NOMO-1 treated with DMSO at 0.1 percent for 48 hours (cell line): ENCODE measurements around the gene SLC26A11.
"Not testable (repeated sequence)": the region's sequence is repeated elsewhere in the genome, so short reads cannot be mapped to it uniquely, and the experiment has no call there.

ENCODE experiments used
- DNase-seq: peaks from one replicate; lab custom pipeline; 2025; ENCODE audit not compliant: unreplicated experiment; lab: John Stamatoyannopoulos, UW

Gene SLC26A11

DNA sequence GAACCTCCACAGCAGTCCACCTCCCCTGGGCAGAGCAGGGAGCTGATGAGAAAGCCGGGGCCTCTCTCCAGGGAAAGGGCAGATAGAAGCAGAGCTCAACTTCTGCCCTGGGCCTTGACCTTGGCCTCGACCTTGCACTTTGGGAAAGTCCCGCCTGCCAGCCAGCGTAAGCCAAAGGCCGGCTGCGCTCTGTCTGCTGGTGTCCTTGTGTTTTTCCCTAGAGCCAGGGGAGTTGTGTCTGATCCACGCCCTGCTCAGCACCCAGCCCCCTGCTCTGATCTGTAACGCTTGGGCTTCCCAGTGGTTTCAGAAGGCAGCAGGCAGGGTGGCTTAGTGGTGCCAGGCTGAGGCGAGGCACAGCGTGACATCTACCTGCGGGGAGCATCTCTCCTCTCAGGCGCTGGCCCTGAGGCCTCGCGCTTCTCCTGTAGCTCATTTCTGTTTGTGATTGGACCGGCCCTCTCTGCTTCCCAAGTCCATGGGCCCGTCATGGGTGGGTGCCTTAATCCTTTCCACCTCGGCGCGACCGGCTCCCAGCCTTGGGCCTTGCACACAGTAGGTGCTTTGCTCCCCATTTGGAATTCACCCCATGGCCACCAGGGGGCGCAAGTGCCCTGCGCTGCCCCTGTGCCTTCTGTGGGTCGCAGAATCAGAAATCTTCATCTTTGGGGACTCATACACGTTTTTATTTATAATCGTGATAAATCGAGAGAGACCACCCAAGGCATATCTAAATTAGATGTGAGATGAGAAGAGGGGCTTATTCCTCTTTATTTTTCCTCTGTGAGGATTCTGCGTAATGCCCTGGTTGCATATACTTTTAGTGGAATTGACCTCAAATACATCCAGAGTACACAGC, 24.3 kb upstream of the SLC26A11 start:
- no peak for DNase-seq

DNA sequence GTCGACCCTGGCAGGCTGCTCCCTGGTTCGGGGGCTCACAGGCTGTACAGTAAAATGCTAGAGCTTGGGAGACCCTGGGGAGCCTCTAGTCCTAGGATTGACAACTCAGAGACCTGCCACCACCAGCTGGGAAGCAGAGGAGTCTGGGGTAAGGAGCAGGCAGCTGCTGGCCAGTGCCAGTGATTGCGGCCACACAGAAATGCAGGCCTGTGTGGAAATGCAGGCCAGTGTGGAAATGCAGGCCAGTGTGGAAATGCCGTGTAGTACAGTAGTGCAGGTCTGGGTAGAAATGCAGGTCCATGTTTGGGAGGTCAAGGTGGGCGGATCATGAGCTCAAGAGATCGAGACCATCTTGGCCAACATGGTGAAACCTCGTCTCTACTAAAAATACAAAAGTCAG, 23.6 kb upstream of the SLC26A11 start:
- no peak for DNase-seq

DNA sequence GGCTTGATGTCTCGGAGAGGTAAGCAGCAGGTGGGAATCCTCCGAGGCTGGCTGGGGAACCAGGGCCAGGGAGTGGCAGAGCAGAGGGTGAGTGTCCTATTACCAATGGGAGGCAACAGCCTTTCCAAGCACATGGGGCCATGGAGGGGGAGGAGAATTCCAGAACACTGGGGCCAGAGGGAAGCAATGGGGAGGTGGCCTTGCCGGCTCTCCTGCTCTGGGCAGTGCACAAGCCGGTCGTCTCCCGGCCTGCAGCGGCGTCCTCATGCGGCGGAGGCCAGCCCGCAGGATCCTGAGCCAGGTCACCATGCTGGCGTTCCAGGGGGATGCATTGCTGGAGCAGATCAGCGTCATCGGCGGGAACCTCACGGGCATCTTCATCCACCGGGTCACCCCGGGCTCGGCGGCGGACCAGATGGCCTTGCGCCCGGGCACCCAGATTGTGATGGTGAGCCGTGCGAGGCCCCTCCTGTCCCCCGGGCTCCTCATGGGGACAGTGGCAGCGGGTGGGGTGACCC, 22.0 kb upstream of the SLC26A11 start:
- DNase-seq = no peak

DNA sequence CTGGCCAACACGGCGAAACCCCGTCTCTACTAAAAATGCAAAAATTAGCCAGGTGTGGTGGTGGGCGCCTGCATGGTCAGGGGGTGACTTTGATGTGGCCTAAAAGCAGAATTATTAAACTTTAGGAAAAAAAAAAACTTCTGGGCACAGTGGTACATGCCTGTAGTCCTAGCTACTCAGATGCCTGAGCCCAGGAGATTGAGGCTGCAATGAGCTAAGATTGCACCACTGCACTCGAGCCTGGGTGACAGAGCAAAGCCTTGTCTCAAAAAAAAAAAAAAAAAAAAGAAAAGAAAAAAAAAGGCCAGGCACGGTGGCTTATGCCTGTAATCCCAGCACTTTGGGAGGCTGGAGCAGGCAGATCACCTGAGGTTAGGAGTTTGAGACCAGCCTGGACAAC, 20.9 kb upstream of the SLC26A11 start:
- not testable (repeated sequence) for DNase-seq

DNA sequence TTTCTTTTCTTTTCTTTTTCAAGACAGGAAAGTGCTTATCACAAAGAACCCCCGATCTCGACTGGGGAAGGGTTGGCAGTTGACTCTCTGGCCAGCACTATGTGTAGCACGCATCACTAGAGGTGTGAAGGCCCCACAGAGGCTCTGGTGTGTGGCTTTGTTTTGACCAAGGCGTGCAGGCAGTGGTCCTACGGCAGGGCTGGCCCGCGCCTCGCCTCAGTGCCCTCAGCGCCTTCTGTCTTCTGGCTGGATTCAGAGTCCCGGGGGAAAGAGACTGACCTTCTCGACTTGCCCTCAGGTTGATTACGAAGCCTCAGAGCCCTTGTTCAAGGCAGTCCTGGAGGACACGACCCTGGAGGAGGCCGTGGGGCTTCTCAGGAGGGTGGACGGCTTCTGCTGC, 18.8 kb upstream of the SLC26A11 start:
- no peak for DNase-seq

DNA sequence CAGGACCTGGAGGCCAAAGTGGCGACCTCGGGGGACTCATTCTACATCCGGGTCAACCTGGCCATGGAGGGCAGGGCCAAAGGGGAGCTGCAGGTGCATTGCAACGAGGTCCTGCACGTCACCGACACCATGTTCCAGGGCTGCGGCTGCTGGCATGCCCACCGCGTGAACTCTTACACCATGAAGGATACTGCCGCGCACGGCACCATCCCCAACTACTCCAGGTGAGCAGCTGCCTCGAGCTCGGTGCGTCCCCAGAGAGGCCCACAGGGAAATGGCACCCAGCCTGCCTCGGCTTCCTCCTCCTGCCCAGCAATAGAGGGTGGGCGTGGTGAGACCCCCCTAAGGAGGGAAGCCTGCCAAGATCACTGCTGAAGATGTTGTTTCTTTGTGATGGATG, 18.0 kb upstream of the SLC26A11 start:
- no peak for DNase-seq

DNA sequence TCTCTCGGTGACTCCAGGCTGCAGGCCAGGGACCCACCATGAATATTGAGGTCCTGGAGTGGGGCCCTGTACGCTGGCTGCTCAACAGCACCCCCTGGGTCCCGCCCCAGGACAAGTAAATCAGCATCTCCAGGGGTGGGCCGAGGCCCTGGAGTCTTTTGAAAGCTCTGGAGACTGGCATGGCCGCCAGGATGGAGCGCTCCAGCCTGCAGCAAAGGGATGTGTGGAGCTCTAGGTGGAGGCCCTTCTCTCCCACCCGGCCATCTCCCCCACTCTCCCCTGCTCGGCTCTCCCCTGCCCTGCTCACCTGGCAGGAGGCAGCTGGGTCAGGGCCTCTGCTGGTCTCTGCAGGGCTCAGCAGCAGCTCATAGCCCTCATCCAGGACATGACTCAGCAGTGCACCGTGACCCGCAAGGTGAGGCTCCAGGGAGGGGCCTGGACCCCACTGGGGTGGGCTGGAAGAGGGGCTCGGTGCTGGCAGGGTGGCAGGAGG, 16.7 kb upstream of the SLC26A11 start:
- DNase-seq = no peak

DNA sequence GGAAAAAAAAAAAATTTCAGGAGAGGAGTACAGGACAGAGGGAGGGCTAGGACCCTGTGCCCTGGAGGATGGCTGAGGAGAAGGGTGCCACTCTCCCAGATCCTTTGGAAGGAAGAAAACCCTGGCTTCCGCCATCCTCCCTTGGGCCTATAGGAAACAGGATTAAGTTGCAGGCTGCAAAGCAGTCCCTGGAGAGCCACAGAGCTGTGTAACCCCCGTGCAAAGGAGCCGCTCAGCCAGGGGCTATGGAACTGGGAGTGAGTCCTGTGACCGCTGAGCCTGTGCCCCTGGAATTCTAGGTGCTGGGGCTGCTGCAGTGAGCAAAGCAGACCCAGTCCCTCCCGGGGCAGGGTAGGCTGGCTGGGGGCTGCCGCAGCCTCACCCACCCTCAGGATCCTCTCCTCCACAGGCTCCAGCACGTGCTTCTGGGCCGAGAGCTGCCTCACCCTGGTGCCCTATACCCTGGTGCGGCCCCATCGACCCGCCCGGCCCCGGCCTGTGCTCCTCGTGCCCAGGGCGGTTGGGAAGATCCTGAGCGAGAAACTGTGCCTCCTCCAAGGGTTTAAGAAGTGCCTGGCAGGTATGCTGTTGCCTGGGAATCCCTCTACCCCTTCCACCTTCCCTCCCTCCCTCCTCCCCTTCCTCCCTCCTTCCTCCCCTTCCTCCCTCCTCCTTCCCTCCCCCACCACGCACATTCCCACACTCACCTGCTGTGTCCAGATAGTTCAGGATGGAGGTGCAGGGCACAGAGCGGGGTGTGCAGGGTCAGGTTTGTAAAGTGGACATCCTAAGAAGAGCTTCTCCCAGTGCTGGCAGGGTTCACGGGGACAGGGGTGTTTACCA, 15.4 kb upstream of the SLC26A11 start:
- DNase-seq = no peak

DNA sequence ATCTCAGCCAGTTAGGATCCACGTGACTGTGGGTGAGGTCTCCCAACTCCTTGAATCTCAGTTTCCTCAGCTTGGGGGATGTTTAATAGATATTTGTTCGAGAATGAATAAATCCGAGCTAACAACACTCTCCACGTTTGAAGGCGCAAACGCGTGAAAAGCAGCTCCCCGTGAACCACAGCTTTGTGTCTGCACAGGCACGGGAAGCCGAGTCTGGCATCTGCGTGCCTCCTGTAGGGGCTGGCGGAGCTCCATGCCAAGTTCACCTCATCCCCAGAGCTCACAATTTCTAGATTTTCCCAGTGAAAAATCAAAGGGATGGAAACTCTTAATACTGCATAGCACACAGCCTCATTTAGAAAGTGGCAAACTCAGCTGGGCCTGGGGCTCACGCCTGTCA, 14.4 kb upstream of the SLC26A11 start:
- DNase-seq = no peak

DNA sequence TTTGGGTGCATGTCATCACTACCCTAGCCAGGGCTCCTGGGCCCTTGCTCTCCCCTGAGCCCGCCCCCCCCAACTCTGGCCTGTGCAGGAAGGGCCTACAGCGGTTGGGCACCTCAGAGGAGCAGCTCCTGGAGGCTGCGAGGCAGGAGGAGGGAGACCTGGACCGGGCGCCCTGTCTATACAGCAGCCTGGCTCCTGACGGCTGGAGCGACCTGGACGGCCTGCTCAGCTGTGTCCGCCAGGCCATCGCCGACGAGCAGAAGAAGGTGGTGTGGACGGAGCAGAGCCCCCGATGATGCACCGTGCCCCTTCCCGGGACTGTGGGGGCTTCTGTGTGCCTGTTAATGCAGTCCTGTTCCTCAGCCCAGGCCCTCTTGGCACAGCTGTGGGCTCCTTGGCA, 12.2 kb upstream of the SLC26A11 start:
- DNase-seq = no peak

DNA sequence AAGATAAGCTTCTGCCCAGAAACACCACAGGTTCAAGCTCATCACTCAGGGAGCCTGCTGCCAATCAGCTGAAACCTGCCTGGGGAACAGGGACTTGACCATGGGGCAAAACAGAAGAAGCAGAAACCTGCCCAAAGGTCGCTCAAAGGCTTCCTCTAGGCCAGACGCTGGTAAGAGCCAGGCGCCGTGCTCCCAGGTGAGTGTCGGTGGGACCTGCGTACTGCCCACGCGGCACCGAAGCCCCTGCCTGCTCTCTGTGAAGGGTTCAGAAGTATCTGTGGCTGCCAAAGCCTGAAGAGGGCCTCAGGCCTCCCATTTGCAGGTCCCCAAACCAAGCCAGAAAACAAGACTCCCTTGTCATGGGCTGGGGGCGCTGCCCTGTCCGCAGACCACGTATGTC, 10.5 kb upstream of the SLC26A11 start:
- DNase-seq = no peak

DNA sequence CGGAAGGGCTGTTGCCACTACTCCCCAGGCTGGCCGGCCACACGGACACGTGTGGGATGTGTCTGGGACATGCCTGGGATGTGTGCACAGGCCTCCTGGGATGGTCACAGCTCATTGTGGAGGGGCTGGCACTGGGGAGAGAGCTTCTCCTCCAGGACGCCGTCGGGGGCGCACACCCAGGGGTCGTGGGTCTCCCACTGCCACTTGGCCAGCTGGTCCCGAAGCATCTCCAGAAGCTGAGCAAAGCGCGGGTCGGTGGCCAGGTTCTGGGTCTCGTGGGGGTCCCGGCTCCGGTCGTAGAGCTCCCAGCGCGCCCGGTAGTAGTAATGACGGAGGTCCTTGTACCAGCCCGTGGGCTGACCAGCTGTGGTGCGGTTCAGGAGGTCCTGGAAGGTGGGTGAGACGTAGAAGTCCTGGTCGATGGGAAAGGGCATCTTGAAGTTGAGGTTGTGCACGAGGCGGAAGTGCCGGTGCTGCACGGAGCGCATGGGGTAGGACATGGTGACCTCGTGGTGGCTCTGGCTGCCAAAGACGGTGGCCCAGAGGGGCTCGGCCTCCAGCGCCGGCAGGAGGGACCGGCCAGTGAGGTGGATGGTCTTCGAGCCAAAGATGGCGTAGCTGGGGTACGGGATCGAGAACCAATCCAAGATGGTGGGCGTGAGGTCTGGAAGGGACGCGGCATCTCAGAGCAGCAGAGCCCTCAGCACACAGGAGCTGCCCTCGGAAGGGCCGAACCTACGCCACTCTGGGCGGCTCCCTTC, 9.7 kb upstream of the SLC26A11 start:
- DNase-seq = no peak

DNA sequence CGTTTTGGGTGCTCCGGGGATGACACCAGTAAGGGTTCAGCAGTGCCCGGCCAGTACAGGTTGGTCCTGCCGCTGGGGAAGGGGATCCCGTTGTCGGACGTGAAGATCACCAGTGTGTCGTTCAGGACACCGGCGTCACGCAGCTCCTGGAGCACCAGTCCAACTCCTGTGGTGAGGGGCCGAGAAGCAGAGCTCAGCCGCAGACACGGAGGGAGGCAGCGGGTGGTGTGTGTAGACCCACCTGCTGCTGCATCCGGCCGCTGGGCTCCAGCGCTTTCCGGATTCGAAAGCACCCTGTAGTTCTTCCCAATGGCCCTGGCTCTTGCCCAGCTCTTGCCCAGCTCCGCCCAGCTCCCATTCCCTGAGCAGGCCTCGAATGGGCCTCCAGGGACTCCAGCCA, 8.1 kb upstream of the SLC26A11 start:
- DNase-seq = no peak

DNA sequence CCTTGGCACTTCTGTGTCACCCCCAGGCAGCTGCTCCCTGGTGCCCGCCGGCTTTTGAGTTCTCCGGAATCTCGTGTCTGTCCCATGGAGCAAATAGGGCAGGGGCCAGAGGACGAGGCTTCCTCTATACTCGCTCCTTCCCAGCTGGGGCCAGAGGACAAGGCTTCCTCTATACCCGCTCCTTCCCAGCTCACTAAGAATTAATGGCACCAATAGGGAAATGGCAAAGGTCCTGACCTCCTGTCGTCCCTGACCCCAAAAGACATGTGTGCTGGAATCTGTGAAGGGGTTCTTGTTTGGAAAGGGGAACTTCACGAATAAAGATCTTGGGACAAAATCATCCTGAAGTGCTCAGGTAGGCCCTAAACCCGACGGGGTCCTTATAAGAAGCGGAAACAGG, 7.7 kb upstream of the SLC26A11 start:
- no peak for DNase-seq

DNA sequence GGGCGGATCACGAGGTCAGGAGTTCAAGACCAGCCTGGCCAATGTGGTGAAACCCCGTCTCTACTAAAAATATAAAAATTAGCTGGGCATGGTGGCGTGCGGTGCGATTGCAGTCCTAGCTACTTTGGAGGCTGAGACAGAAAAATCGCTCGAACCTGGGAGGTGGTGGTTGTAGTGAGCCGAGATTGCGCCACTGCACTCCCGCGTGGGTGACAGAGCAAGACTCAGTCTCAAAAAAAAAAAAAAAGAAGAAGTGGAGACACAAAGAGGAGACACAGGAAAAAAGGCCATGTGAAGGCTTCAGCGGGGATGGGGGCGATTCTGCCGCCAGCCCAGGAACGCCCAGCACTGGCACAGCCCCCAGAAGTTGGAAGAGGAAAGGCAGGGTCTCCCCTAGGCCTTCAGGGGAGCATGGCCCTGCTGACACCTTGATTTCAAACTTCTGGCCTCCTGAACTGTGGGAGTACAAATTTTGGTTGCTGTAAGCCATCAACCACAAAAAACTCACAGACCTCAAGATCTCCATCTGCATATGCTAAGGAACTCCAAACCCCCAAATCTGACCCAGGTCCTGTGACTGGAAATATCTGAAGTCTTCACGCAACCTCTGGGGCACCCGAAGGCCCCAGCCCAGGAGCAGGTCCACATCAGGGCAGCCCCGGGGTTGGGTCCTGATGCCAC, 7.1 kb upstream of the SLC26A11 start:
- DNase-seq = peak; percentile 85

DNA sequence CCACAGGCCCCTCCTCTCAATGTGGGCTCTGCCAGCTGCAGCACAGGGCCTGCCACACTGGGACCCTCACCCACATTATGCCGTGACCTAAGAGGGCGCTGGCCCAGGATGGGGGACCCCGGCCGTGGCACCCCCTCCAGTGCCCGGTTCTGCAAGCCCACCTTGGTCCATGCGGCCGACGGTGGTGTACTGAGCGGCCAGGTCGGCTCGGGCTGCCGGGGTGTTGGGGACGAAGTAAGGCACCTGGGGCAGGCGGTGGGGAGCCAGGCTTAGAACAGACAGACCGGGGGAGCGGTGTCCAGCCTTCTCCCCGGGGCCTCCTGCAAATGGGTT, 6.6 kb upstream of the SLC26A11 start:
- no peak for DNase-seq

DNA sequence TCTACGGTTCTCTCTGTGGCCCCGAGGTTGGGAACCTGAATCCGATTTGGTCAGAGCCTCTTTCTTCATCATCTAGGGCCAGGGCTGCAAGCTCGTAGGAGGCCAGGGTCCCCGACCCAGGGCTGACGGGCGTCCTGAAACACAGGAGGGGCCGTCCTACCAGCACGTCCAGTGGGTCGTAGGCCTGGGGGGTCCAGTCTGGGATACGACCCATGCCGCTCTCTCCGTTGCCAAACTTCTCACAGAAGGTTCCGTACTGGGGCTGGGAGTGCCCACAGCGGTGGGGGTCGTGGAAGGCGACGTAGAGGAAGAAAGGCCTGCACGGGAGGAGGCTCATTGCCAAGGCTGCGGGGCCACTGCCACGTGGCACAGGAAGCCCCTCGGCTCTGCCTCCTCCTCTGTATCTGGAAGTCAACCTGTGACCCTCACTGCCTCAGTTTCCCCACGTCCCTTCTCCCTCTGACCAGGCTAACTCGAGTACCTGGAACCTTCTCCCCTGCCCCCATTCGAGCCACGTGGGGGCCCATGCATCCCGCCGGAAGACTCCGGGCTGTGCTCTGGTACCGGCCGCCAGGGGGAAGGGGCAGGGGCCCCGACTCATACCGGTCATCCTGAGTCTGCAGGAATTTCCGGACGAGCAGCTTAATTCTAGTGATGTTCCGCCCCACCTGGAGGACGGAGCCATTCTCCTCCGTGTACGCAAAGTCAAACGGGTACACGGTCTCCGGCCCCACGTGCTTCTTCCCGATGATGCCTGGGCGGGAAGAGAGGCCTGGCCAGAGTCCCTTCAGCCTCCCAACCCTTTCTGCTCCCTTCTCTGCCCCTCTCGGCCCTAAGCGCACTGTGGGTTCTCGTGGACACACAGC, 6.0 kb upstream of the SLC26A11 start:
- DNase-seq = no peak

DNA sequence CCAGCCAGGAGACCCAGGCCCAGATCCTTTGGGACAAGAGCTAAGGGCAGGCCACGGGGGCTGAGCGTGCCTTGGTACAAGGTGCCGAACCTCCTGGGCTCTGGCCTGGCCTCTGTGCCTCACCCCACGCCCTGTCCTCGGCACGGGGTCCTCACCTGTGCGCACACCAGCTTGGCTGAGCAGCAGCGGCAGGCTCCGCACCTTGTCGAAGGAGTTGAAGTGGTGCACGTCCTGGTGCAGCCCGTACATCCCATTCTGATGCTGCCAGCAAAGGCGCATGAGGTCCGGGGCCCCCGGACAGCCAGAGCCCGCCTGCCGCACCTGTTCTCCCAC, 5.4 kb upstream of the SLC26A11 start:
- no peak for DNase-seq

DNA sequence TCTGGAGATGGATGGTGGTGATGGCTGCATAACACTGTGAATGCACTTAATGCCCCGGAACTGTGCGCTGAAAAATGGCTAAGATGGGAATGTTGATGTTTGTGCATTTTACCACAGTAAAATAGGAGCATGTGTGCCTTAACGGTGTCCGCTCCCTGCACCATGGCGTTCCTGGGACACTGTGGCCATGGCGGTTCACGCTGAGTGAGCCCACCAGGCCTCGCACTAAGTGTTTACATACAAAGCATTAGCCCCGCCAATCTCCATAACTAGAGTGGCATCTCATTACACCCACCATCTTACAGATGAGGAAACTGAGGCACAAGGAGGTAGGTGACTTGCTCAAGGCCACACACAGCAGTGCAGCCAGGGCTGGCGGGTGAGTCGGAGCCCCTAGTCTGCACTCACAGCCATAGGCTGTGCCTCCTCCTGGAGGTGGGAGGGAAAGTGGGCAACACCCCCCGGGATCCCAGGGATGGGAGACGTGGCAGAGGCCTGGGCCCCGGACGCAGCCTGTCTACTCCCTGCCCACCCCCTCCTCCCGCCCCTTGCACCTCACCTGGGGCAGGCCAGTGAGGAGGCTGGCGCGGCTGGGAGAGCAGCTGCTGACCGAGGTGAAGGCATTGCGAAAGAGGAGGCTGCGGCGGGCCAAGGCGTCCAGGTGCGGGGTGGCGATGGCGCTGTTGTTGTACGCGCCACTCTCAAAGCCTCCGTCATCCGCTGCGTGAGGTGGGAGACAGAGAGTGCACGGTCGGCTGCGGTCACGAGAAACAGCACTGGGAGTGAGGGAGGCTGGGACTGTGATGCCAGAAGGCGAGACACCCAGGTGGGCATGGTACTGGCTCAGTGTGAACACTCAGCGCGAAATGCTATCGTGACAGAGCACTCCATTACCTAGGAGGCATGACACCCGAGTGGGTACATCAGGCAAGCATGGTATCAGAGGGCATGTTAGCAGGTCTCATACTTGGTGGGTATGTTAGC, 3.5 kb upstream of the SLC26A11 start:
- no peak for DNase-seq
